Muscle of leg (tissue), 11 donors: ENCODE data around the gene PPP6R2. TPM values are rescaled to one million over a fixed set of nuclear protein-coding genes. Genes with fewer than 3 reads are reported as not detected.

ENCODE experiments used
- DNase-seq: peaks from one replicate; pipeline ENCODE4 v3.0.0; 2013
- H3K27ac ChIP-seq: one replicate; pipeline ENCODE4 v1.5.1; 2013; ENCODE audit warnings: mild to moderate bottlenecking, low read length, control low read depth
- H3K27me3 ChIP-seq: one replicate; pipeline ENCODE4 v1.6.1; 2013; ENCODE audit warnings: low read length; ENCODE audit not compliant: control insufficient read depth, insufficient read depth
- H3K36me3 ChIP-seq: one replicate; pipeline ENCODE4 v1.6.1; 2013; ENCODE audit warnings: low read length; ENCODE audit not compliant: control insufficient read depth, insufficient read depth
- H3K4me1 ChIP-seq: one replicate; pipeline ENCODE4 v1.6.1; 2013; ENCODE audit warnings: low read length; ENCODE audit not compliant: control insufficient read depth, insufficient read depth
- H3K4me3 ChIP-seq: one replicate; pipeline ENCODE4 v1.5.1; 2013; ENCODE audit warnings: low read length, control low read depth
- H3K9me3 ChIP-seq: replicated peaks from 2 replicates; pipeline ENCODE4 v1.6.1; 2013; ENCODE audit warnings: low read depth, low read length; ENCODE audit not compliant: control insufficient read depth
- WGBS: methylation state at CpG from one replicate; pipeline ENCODE4 v1.1.5; 2013; ENCODE audit warnings: missing lambda C conversion rate; ENCODE audit not compliant: insufficient coverage; 5-methylcytosine and 5-hydroxymethylcytosine counted together
- polyA plus RNA-seq, 8 donors: library from polyadenylated mRNA; unstranded; fragments of 120-200 nt; gene quantifications; one replicate each; pipeline versions ENCODE4 v1.2.1 to v1.2.3, GENCODE V29; 2013; ENCODE audit warnings: inconsistent platforms in 1 of 8, low replicate concordance in 1 of 8; ENCODE audit not compliant: insufficient read length in 8 of 8, insufficient read depth in 1 of 8
- total RNA-seq: library from RNA; stranded (reverse); fragments of 120-200 nt; gene quantifications from one replicate; pipeline ENCODE4 v1.2.4, GENCODE V29; 2013

Gene PPP6R2
- total and polyA plus RNA-seq, 9 donors, result 29.8 to 41.5 (median 36.4) TPM

GRCh38 chr22:50416996-50417395, 73.9 kb downstream of the PPP6R2 start:
- Histone ChIP-seq H3K36me3 (peaks cover 81% of the 10 kb centered on the region), H3K27me3 (no peaks in the 10 kb centered on the region), H3K4me1 (no peaks in the 10 kb centered on the region), H3K9me3 (no peaks in the 10 kb centered on the region), H3K27ac (no peak overlapping the region), H3K4me3 (no peak overlapping the region)
- DNase-seq, result no peak
- WGBS, result 83% methylated on average over 1 of the region's 8 CpGs

GRCh38 chr22:50417411-50418210, 74.5 kb downstream of the PPP6R2 start:
- Histone ChIP-seq H3K9me3 (no peaks in the 10 kb centered on the region), H3K27me3 (no peaks in the 10 kb centered on the region), H3K4me1 (no peaks in the 10 kb centered on the region), H3K27ac (no peak overlapping the region), H3K36me3 (peaks cover 87% of the 10 kb centered on the region), H3K4me3 (no peak overlapping the region)
- 91% methylated on average over 7 of the region's 13 CpGs for WGBS
- no peak for DNase-seq

GRCh38 chr22:50418624-50419023, 75.5 kb downstream of the PPP6R2 start:
- Histone ChIP-seq H3K27me3 (no peaks in the 10 kb centered on the region), H3K4me1 (no peaks in the 10 kb centered on the region), H3K36me3 (peaks cover 94% of the 10 kb centered on the region), H3K4me3 (no peak overlapping the region), H3K9me3 (no peaks in the 10 kb centered on the region), H3K27ac (no peak overlapping the region)
- DNase-seq, result no peak
- 88% methylated on average over 5 of the region's 5 CpGs for WGBS

- no peaks in the 10 kb centered on the region for H3K9me3 ChIP-seq
- peaks cover 94% of the 10 kb centered on the region for H3K36me3 ChIP-seq
- H3K27ac ChIP-seq, result no peak overlapping the region
- no peak for DNase-seq
- no peak overlapping the region for H3K4me3 ChIP-seq
- 90% methylated on average over 9 of the region's 9 CpGs for WGBS
- no peaks in the 10 kb centered on the region for H3K27me3 ChIP-seq
- no peaks in the 10 kb centered on the region for H3K4me1 ChIP-seq
Observed at GRCh38 chr22:50419116-50419515, 76.0 kb downstream of the PPP6R2 start.

GRCh38 chr22:50420015-50420414, 76.9 kb downstream of the PPP6R2 start:
- Histone ChIP-seq H3K4me3 (no peak overlapping the region), H3K36me3 (peaks cover 89% of the 10 kb centered on the region), H3K9me3 (no peaks in the 10 kb centered on the region), H3K4me1 (no peaks in the 10 kb centered on the region), H3K27ac (no peak overlapping the region), H3K27me3 (no peaks in the 10 kb centered on the region)
- WGBS, result 87% methylated on average over 8 of the region's 10 CpGs
- no peak for DNase-seq

- H3K27me3 ChIP-seq, result no peaks in the 10 kb centered on the region
- H3K27ac ChIP-seq, result no peak overlapping the region
- no peak overlapping the region for H3K4me3 ChIP-seq
- peaks cover 89% of the 10 kb centered on the region for H3K36me3 ChIP-seq
- H3K9me3 ChIP-seq, result no peaks in the 10 kb centered on the region
- H3K4me1 ChIP-seq, result no peaks in the 10 kb centered on the region
- 85% methylated on average over 10 of the region's 12 CpGs for WGBS
- no peak for DNase-seq
Observed at GRCh38 chr22:50420581-50420980, 77.5 kb downstream of the PPP6R2 start.

- H3K9me3 ChIP-seq, result no peaks in the 10 kb centered on the region
- peaks cover 82% of the 10 kb centered on the region for H3K36me3 ChIP-seq
- no peak overlapping the region for H3K27ac ChIP-seq
- no peak overlapping the region for H3K4me3 ChIP-seq
- whole genome bisulfite sequencing, result 90% methylated on average over 6 of the region's 14 CpGs
- DNase-seq, result no peak
- no peaks in the 10 kb centered on the region for H3K4me1 ChIP-seq
- H3K27me3 ChIP-seq, result no peaks in the 10 kb centered on the region
Observed at GRCh38 chr22:50422046-50422445, 78.9 kb downstream of the PPP6R2 start.

GRCh38 chr22:50422961-50423815, 80.1 kb downstream of the PPP6R2 start:
- WGBS, result 94% methylated on average over 18 of the region's 21 CpGs
- Histone ChIP-seq H3K27me3 (no peaks in the 10 kb centered on the region), H3K27ac (no peak overlapping the region), H3K4me1 (no peaks in the 10 kb centered on the region), H3K9me3 (no peaks in the 10 kb centered on the region), H3K4me3 (no peak overlapping the region), H3K36me3 (peaks cover 72% of the 10 kb centered on the region)
- no peak for DNase-seq

- Histone ChIP-seq H3K27ac (no peak overlapping the region), H3K9me3 (no peaks in the 10 kb centered on the region), H3K27me3 (no peaks in the 10 kb centered on the region), H3K36me3 (peaks cover 72% of the 10 kb centered on the region), H3K4me3 (no peak overlapping the region), H3K4me1 (no peaks in the 10 kb centered on the region)
- WGBS, result 93% methylated on average over 14 of the region's 14 CpGs
- no peak for DNase-seq
Observed at GRCh38 chr22:50423956-50424355, 80.8 kb downstream of the PPP6R2 start.

- 95% methylated on average over 9 of the region's 12 CpGs for WGBS
- H3K36me3 ChIP-seq, result peaks cover 65% of the 10 kb centered on the region
Observed at GRCh38 chr22:50425179-50425916, 82.2 kb downstream of the PPP6R2 start.

More at GRCh38 chr22:50425179-50425916, 82.2 kb downstream of the PPP6R2 start:
- H3K27me3 ChIP-seq, result no peaks in the 10 kb centered on the region
- H3K4me1 ChIP-seq, result no peaks in the 10 kb centered on the region
- H3K27ac ChIP-seq, result no peak overlapping the region
- no peak for DNase-seq
- no peak overlapping the region for H3K4me3 ChIP-seq
- H3K9me3 ChIP-seq, result no peaks in the 10 kb centered on the region
